Right lobe of liver (tissue), 6 donors: ENCODE measurements around the gene SIM2. TPM values are rescaled to one million over a fixed set of nuclear protein-coding genes. Genes with fewer than 3 reads are reported as not detected.

Experiments
- ATAC-seq, 4 donors: fragments of 200-7000 bp; cut with Tn5 transposase; one replicate each; pipeline ENCODE4 v1.9.1; 2020; ENCODE audit warnings: mild to moderate bottlenecking in 4 of 4, moderate library complexity in 4 of 4
- DNase-seq, 3 donors: peaks; one replicate each; pipeline ENCODE4 v3.0.0-alpha.2; 2020
- H3K27ac ChIP-seq, 3 donors: fragments of 200-600 bp; one replicate each; pipeline ENCODE4 v1.8.0; 2022
- H3K27me3 ChIP-seq, 2 donors: fragments of 200-600 bp; one replicate each; pipeline ENCODE4 v1.8.0; 2022
- H3K36me3 ChIP-seq, 4 donors: fragments of 200-600 bp; sonication (generic) in 1 of 4; one replicate each; pipeline versions ENCODE4 v1.5.1 to v1.8.0; 2017 to 2022; ENCODE audit warnings: control low read depth in 1 of 4
- H3K4me1 ChIP-seq, 4 donors: fragments of 200-600 bp; sonication (generic) in 1 of 4; one replicate each; pipeline versions ENCODE4 v1.5.1 to v1.8.0; 2017 to 2022; ENCODE audit warnings: control low read depth in 1 of 4
- H3K4me3 ChIP-seq, 3 donors: fragments of 200-600 bp; one replicate each; pipeline ENCODE4 v1.8.0; 2022
- H3K9me3 ChIP-seq, 4 donors: fragments of 200-600 bp; sonication (generic) in 1 of 4; one replicate each; pipeline versions ENCODE4 v1.5.1 to v1.8.0; 2017 to 2022; ENCODE audit warnings: control low read depth in 1 of 4
- POLR2A ChIP-seq: fragments of 450-650 bp; IDR thresholded peaks from one replicate; pipeline ENCODE4 v1.6.1; 2017; ENCODE audit warnings: antibody characterized with exemption, mild to moderate bottlenecking
- WGBS: methylation state at CpG from one replicate; pipeline ENCODE4 v1.1.6; 2018; ENCODE audit warnings: low coverage, low lambda C conversion rate; ENCODE audit not compliant: insufficient coverage; ENCODE audit errors: missing lambda C conversion rate; 5-methylcytosine and 5-hydroxymethylcytosine counted together
- intact Hi-C, 2 donors: fragments of 100-400 bp; cut with DNase I; formaldehyde crosslinking; loops; one replicate each; pipeline versions ENCODE4 v1.11.2 to v1.14.1; 2022
- total RNA-seq, 6 experiments: library from RNA; depleted of rRNA in 2 of 6; stranded (reverse); fragments of >200 nt in 2 of 6; fragmentation: NEBNext Ultra II Directional in 3 of 6; extraction: Animal tissue kit (Norgen Biotek cat#: 25700) in 3 of 6; gene quantifications; one replicate each; pipeline versions ENCODE4 v1.1.0 to v1.2.4, GENCODE V29; 2016 to 2023
- TF ChIP-seq, protein P1 (sequence below), 4 donors: fragments of 200-600 bp in 3 of 4; fragments of 450-650 bp in 1 of 4; IDR thresholded peaks; one replicate each; pipeline versions ENCODE4 v1.5.1 to v1.8.0; 2016 to 2022; ENCODE audit warnings: antibody characterized with exemption in 4 of 4, mild to moderate bottlenecking in 2 of 4
- donor health status: DM: no; HTN: yes; CAD: no.
- donor health status: DM: no; HTN: no; CAD: no.
- donor health status: DM: no; HTN: no; CAD: no.
- donor health status: DM: no; HTN: yes; CAD: no.
- donor health status: DM: no; HTN: yes; CAD: no.

SIM2 gene
- total RNA-seq, 6 experiments from 2014 or later: not detected

DNA sequence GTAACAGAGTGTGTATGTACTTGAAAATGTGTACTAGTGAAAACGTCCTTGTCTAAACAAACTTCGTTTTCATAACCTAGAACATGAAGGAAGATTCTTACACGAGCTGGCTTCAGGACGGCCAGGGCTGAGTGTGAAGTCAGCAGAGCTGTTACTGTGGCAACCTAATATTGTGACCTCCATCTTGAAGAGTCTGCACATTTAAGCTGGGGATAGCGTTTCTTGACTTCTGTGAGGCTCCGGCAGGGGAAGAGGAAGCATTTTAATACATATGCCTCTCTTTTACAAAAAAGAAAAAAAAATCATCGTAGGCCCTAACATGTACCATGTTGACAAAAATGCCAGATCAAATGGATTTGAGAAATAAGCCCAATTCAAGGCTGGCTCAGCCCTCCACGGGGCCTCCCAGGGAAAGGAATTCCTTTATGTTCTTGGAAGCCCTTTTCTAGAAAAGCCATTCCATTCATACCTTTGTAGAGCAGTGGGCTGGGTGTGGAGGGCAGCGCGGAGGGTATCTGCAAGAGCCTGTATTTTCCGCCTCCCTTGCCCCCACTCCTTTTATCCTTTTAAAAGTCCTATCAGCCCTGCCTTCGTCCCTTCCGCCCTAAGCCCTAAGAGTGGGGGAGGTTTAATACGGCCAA lies 51.1 kb downstream of the SIM2 start:
- no peaks in the 10 kb centered on the region for H3K27me3 ChIP-seq
- no peaks in the 10 kb centered on the region for H3K9me3 ChIP-seq
- no peak overlapping the region for H3K27ac ChIP-seq
- peaks cover 0 to 6% (median 0%) of the 10 kb centered on the region in 4 donors for H3K4me1 ChIP-seq
- DNase-seq (no peak), ATAC-seq (peak in 2 of 4 donors; percentile 12 to 15)
- 90% methylated on average over 14 of the region's 14 CpGs for WGBS
- no peak overlapping the region for H3K4me3 ChIP-seq
- no peaks in the 10 kb centered on the region for H3K36me3 ChIP-seq
- TF ChIP-seq POLR2A: no peak
- TF ChIP-seq, protein P1, sequence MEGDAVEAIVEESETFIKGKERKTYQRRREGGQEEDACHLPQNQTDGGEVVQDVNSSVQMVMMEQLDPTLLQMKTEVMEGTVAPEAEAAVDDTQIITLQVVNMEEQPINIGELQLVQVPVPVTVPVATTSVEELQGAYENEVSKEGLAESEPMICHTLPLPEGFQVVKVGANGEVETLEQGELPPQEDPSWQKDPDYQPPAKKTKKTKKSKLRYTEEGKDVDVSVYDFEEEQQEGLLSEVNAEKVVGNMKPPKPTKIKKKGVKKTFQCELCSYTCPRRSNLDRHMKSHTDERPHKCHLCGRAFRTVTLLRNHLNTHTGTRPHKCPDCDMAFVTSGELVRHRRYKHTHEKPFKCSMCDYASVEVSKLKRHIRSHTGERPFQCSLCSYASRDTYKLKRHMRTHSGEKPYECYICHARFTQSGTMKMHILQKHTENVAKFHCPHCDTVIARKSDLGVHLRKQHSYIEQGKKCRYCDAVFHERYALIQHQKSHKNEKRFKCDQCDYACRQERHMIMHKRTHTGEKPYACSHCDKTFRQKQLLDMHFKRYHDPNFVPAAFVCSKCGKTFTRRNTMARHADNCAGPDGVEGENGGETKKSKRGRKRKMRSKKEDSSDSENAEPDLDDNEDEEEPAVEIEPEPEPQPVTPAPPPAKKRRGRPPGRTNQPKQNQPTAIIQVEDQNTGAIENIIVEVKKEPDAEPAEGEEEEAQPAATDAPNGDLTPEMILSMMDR (IDR thresholded peaks at IDR 0.05): no peak
- intact Hi-C loops: no loop called here

DNA sequence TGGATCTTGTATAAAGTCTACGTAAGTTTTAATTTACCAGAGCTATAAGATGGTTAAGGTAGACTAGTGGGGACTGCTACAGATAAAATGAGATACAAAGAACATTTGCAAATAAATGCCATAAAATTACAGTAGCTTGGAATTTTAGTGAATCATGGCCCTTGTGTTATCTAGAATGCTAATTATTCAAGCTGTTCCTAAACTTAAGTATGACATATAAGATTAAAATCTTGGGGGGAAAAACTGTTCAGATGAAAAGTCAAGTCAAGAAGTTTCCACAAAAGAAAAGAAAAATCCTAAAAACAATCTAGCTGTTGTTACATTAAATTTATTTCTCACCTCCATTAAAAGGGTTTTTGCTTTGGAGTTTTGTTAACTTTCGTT lies 51.7 kb downstream of the SIM2 start:
- no peak for DNase-seq
- Histone ChIP-seq H3K4me1 (peaks cover 0 to 6% (median 0%) of the 10 kb centered on the region in 4 donors), H3K9me3 (no peaks in the 10 kb centered on the region), H3K4me3 (no peak overlapping the region), H3K36me3 (peaks cover 0 to 3% (median 0%) of the 10 kb centered on the region in 4 donors), H3K27ac (no peak overlapping the region), H3K27me3 (no peaks in the 10 kb centered on the region)
- WGBS: 81% methylated on average over 2 of the region's 2 CpGs
- no peak for TF ChIP-seq POLR2A
- TF ChIP-seq, protein P1 (IDR thresholded peaks at IDR 0.05): no peak
- ATAC-seq: no peak
- intact Hi-C loops: no loop called here

DNA sequence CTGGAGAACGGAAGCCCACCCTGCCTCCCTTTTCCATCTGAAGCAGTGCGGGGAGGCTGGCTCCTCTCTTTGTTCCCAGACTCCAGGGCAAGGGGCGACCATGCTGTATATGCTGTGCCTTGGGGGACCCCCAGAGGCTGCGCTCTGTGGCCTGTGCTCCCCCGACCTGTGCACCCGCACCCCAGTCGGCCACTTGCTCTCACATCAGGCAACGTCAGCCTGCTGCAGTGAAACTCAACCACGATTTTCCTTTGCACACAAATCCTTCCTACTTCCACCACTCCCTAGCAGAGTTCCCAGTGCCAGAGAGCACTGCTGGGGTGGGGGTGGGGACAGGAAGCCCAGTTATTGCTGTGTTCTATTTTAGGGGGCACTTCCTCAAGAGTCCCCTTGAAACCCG lies 52.5 kb downstream of the SIM2 start:
- ATAC-seq: no peak
- 80% methylated on average over 7 of the region's 10 CpGs for WGBS
- Histone ChIP-seq H3K36me3 (peaks cover 0 to 3% (median 0%) of the 10 kb centered on the region in 4 donors), H3K4me1 (peaks cover 0 to 6% (median 0%) of the 10 kb centered on the region in 4 donors), H3K27ac (no peak overlapping the region), H3K4me3 (no peak overlapping the region), H3K27me3 (no peaks in the 10 kb centered on the region), H3K9me3 (no peaks in the 10 kb centered on the region)
- intact Hi-C loops: no loop called here
- no peak for DNase-seq
- TF ChIP-seq POLR2A: no peak
- TF ChIP-seq, protein P1 (IDR thresholded peaks at IDR 0.05): no peak

DNA sequence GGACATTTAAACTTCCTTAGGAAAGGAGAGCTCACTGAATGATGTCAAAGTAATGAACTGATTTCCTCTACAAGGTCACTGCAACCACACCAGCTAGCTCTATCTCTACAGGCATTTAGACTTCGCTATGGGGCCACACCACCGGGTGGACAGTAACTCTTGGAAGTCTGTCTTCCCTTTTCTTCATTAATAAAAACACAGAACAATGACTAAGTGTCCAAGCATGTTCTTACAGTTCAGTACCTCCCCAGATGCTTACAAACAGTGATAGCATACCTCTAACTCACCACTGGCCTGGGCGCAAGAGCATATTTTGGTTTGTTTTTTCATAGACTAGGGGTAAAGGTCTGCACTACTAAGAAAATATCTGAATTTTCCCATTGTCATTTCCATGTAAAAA lies 54.6 kb downstream of the SIM2 start:
- Histone ChIP-seq H3K36me3 (peaks cover 0 to 3% (median 0%) of the 10 kb centered on the region in 4 donors), H3K27me3 (no peaks in the 10 kb centered on the region), H3K9me3 (no peaks in the 10 kb centered on the region), H3K27ac (no peak overlapping the region), H3K4me3 (no peak overlapping the region), H3K4me1 (no peaks in the 10 kb centered on the region)
- TF ChIP-seq POLR2A: no peak
- TF ChIP-seq, protein P1 (IDR thresholded peaks at IDR 0.05): no peak
- no peak for DNase-seq
- intact Hi-C loops: no loop called here
- no peak for ATAC-seq
- 59% methylated on average over 3 of the region's 3 CpGs for WGBS
